HG02642 (cell line): ENCODE measurements around the gene PNPLA7.
"Not testable (repeated sequence)": the region's sequence is repeated elsewhere in the genome, so short reads cannot be mapped to it uniquely, and the experiment has no call there.

Experiments used
- ATAC-seq: cut with Tn5 transposase; IDR thresholded peaks from one replicate; pipeline ENCODE4 v1.9.1; 2021; ENCODE audit warnings: mild to moderate bottlenecking; ENCODE audit not compliant: unreplicated experiment, poor library complexity

PNPLA7 gene

DNA sequence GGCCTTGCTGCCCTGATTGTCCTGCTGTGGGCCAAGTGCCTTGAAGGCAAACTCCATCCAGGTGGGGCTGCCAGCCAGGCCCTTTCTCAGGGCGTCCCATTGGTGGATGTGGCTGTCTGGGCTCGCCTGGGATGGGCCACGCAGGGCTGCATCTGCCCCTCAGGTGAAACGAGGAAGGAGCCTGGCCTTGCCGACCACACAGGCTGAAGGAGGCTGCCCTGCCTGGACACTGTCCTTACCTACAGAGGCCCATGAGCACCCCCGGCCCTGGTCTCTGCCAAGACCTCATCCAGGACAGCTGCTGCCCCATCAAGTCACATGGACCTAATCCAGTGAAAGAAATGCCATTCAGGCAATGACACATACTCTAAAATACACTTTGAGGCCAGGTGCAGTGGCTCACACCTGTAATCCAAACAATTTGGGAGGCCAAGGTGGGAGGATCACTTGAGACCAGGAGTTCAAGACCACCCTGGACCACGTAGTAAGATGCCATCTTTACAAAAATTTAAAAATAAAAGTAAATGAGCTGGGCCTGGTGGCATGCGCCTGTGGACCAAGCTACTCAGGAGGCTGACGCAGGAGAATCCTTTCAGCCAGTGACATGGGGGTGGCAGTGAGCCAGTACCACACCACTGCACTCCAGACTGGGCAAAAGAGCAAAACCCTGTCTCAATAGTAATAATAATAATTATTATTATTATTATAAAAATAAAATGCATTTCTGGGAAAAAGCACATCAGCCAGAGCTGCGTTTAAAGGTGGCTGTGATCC, 33.9 kb downstream of the PNPLA7 start:
- no peak for ATAC-seq

DNA sequence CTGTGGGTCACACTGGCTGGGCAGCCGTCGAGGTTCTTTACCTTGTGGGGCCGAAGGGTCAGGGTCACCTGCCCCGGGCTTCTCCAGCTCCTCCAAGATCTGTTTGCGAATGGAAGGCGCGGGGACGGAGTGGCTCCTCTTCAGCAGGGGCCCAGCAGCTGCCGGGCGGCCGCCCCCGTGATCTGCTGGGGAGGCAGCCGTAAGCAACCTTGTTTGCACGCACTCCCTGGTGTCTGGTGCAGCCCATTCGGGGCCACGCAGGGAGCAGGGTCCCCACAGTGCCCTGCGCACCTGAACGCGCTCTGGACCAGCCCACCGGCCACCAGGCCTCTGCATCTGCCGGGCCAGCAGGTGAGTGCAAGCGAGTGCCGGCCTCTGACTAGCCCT, 34.9 kb downstream of the PNPLA7 start:
- no peak for ATAC-seq

GRCh38 chr9:137514691-137515337, 35.4 kb downstream of the PNPLA7 start:
- no peak for ATAC-seq

DNA sequence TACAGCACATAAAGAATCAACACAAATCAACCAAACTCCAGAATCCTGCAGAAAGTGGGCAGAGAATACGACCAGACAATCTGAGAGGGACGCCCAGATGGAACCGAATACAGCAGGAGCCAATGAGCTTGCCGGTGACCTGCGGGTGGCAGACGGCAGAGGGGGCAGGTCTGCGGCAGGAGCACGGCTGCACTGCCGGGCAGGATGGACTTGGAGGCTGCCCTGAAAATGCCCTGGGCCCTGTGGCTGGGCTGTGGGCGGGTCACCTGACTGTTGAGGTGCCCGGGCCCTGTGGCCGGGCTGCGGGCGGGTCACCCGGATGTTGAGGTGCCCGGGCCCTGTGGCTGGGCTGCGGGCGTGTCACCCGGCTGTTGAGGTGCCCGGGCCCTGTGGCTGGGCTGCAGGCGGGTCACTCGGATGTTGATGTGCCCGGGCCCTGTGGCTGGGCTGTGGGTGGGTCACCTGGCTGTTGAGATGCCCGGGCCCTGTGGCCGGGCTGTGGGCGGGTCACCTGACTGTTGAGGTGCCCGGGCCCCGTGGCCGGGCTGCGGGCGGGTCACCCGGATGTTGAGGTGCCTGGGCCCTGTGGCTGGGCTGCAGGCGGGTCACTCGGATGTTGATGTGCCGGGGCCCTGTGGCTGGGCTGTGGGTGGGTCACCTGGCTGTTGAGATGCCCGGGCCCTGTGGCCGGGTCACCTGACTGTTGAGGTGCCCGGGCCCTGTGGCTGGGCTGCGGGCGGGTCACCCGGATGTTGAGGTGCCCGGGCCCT, 36.2 kb downstream of the PNPLA7 start:
- ATAC-seq = not testable (repeated sequence)

DNA sequence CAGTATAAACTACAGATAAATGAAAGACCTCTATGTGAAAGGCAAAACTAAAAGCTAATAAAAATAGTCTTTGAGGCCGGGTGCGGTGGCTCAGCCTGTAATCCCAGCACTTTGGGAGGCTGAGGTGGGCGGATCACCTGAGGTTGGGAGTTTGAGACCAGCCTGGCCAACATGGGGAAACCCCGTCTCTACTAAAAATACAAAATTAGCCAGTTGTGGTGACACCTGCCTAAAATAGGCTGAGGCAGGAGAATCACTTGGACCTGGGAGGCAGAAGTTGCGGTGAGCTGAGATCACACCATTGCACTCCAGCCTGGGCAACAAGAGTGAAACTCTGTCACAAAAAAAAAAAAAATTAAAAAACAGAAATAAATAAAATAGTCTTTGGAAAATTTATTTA, 37.1 kb downstream of the PNPLA7 start:
- not testable (repeated sequence) for ATAC-seq

DNA sequence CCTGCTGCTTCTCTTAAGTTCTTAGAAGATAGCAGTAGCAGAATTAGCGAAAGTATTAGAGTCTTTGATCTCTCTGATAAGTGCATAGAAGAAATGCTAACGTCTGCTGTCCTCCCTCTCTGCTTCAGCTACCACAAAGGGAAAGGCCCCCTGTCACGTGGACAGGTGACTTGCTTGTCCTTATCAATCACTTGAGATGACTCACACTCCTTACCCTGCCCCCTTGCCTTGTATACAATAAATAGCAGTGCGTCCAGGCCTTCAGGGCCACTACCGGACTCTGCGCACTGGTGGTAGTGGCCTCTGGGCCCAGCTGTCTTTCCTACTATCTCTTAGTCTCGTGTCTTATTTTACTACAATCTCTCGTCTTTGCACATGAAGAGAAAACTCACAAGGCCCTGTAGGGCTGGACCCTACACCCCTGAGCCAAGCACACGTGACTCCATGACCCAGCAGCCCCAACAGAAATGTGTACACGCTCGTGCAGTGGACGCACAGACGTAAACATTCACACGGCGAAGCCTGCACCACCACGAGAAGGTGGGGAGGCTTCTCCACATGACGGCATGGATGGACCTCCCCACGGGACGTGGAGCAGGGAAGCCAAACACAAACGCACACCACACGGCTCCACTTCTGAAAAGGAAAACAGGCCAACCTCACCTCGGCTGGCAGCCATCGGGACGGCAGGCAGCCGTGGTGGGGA, 38.3 kb downstream of the PNPLA7 start:
- no peak for ATAC-seq

- not testable (repeated sequence) for ATAC-seq
These were observed 39.1 kb downstream of the PNPLA7 start for GRCh38 chr9:137511126-137511525.

GRCh38 chr9:137509198-137509597, 41.0 kb downstream of the PNPLA7 start:
- ATAC-seq = no peak

GRCh38 chr9:137506702-137507171, 43.5 kb downstream of the PNPLA7 start:
- no peak for ATAC-seq

DNA sequence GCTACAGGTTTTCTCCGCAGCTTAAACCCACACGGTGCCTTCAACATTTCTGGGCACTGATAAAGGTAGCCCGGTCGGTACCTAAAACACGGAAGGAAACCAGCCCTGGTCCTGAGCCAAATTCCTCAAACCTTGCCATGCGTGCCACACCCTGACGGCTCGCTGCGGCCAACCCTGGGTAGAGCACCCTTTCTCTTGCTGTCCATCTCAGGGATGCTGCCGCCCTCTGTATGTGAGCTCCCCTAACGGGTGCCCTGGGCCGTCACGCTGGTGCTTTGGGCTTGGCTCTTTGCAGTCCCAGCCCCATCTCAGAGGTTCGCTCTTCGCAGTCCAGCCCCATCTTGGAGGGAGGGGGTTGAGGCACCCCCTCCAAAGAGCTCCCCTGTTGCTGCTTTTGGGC, 43.9 kb downstream of the PNPLA7 start:
- no peak for ATAC-seq

DNA sequence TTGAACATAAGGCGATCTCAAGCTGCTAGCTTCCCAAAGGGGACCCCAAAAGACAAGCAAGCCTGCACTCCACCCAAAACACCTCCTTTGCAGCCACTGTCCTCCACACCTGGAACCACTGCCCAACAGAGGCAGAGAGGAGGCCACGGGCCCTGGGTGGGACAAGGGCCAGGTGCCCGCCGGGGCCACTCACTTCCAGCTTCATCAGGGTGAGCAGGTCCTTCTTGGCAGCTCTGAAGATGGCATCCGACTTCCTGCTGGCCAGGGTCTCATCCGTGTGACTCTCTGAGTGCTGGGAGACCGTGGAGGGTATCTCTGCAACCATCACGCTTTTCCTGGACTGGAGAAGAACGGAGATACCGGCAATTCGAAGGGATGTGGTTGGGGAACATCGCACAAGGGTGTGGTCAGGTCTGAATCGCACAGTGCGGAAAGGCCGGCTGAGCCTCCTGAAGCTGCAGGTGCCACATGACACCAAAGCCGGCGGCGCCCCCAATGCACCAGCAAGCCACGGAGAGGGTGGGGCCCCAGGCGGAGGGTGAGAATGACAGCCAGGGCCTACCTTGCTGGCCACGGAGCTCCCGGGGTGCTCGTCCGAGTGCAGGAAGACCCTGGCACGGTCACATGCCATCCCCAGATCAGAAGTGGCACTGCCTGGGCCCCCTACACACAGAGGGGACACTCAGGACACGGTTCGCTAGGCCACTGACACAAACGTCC, 44.6 kb downstream of the PNPLA7 start:
- ATAC-seq = no peak

DNA sequence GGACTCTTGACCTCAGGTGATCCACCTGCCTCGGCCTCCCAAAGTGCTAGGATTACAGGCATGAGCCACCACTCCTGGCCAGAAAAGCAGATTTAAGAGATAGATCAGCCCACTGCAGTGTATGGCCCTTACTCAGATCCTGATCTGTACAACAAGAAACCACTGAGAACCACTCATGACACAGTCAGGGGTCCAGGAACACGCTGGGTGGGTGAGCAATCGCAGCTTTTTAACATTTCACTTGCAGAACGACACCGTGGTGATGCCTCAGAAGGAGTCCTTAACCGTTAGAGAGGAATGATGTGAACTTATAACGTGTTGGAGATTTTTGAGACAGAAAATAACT, 45.8 kb downstream of the PNPLA7 start:
- no peak for ATAC-seq

- ATAC-seq = no peak
These were observed 47.9 kb downstream of the PNPLA7 start for GRCh38 chr9:137502008-137502911.

GRCh38 chr9:137501457-137501856, 48.7 kb downstream of the PNPLA7 start:
- no peak for ATAC-seq

GRCh38 chr9:137500666-137501397, 49.4 kb downstream of the PNPLA7 start:
- ATAC-seq = no peak

GRCh38 chr9:137499858-137500661, 50.1 kb downstream of the PNPLA7 start:
- no peak for ATAC-seq

- ATAC-seq = no peak
These were observed 50.8 kb downstream of the PNPLA7 start for GRCh38 chr9:137499416-137499815.
